IMR-90 (cell line): ENCODE data around the gene GMCL2.

ENCODE experiments used
- BHLHE40 ChIP-seq: fragments of 150-350 bp; IDR thresholded peaks from 2 replicates; pipeline ENCODE4 v1.6.1; 2016; ENCODE audit warnings: mild to moderate bottlenecking, low read depth, low read length
- CEBPB ChIP-seq: IDR thresholded peaks from 2 replicates; pipeline ENCODE4 v1.6.1; 2012; ENCODE audit warnings: low read depth, low read length, improper control_type of control experiment
- FOS ChIP-seq: fragments of 150-350 bp; IDR thresholded peaks from 2 replicates; pipeline ENCODE4 v1.6.1; 2016; ENCODE audit warnings: low read depth, low read length
- MAFK ChIP-seq: IDR thresholded peaks from 2 replicates; pipeline ENCODE4 v1.6.1; 2012; ENCODE audit warnings: low read depth, low read length, improper control_type of control experiment
- MAZ ChIP-seq: IDR thresholded peaks from 2 replicates; pipeline ENCODE4 v1.6.1; 2012; ENCODE audit warnings: low read depth, mild to moderate bottlenecking, low read length, improper control_type of control experiment, moderate library complexity, borderline replicate concordance
- MXI1 ChIP-seq: IDR thresholded peaks from 2 replicates; pipeline ENCODE4 v1.6.1; 2012; ENCODE audit warnings: low read depth, mild to moderate bottlenecking, low read length, moderate library complexity, borderline replicate concordance
- POLR2A ChIP-seq: IDR thresholded peaks from 2 replicates; pipeline ENCODE4 v1.6.1; 2012; ENCODE audit warnings: mild to moderate bottlenecking, low read depth, low read length
- RAD21 ChIP-seq: IDR thresholded peaks from 2 replicates; pipeline ENCODE4 v1.6.1; 2012; ENCODE audit warnings: low read length, improper control_type of control experiment
- RCOR1 ChIP-seq: IDR thresholded peaks from 2 replicates; pipeline ENCODE4 v1.6.1; 2012; ENCODE audit warnings: mild to moderate bottlenecking, low read length, improper control_type of control experiment; ENCODE audit not compliant: insufficient replicate concordance
- RFX5 ChIP-seq: IDR thresholded peaks from 2 replicates; pipeline ENCODE4 v1.8.0; 2012; ENCODE audit warnings: low read depth, mild to moderate bottlenecking, low read length, moderate library complexity
- SMC3 ChIP-seq: fragments of 150-350 bp; IDR thresholded peaks from 2 replicates; pipeline ENCODE4 v1.6.1; 2016; ENCODE audit warnings: low read depth, mild to moderate bottlenecking, antibody characterized with exemption, low read length, moderate library complexity
- TF ChIP-seq, protein P1 (sequence below): conservative IDR thresholded peaks from 2 replicates; pipeline ENCODE4 v1.5.1; 2012; ENCODE audit warnings: mild to moderate bottlenecking, low read depth, low read length, improper control_type of control experiment
- TF ChIP-seq, protein P2 (sequence below): fragments of 150-350 bp; IDR thresholded peaks from 2 replicates; pipeline ENCODE4 v1.6.1; 2017; ENCODE audit warnings: mild to moderate bottlenecking, antibody characterized with exemption, low read length, low read depth
- TF ChIP-seq, protein P3 (sequence below): fragments of 150-350 bp; IDR thresholded peaks from 2 replicates; pipeline ENCODE4 v1.6.1; 2016; ENCODE audit warnings: low read depth, mild to moderate bottlenecking, low read length, moderate library complexity, borderline replicate concordance

DNA sequence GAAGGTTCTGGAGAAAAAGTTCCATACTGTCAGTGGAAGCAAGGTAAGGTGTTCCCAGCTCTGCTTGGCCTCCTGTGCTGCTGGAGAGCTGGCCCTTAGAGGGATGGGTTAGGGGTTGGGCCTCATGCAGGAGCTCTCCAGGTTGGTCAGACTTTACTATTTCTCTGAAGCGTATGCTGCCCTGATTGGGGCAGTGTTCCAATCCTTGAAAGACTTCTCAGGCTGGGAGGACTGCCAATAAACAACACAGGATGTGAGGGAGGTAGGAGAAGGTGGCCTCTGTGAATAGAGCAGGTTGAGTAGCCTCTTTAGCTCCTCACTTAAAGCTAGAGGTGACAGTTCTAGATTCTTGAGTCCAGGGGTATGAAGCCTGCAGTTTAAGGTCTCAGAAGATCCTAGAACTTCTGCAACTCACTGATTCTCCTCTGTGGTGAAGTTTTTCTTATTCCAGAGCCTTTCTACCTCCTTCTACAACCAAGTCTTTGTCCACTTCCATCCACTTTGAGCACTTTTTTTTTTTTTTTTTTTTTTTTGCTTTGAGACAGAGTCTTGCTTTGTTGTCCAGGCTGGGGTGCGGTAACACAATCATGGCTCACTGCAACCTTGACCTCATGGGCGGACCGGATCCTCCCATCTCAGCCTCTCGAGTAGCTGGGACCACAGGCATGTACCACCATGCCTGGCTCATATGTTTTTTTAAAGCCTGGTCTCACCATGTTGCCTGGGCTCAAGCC lies 20.2 kb upstream of the GMCL2 start:
- TF ChIP-seq, protein P1, sequence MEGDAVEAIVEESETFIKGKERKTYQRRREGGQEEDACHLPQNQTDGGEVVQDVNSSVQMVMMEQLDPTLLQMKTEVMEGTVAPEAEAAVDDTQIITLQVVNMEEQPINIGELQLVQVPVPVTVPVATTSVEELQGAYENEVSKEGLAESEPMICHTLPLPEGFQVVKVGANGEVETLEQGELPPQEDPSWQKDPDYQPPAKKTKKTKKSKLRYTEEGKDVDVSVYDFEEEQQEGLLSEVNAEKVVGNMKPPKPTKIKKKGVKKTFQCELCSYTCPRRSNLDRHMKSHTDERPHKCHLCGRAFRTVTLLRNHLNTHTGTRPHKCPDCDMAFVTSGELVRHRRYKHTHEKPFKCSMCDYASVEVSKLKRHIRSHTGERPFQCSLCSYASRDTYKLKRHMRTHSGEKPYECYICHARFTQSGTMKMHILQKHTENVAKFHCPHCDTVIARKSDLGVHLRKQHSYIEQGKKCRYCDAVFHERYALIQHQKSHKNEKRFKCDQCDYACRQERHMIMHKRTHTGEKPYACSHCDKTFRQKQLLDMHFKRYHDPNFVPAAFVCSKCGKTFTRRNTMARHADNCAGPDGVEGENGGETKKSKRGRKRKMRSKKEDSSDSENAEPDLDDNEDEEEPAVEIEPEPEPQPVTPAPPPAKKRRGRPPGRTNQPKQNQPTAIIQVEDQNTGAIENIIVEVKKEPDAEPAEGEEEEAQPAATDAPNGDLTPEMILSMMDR, result no peak
- TF ChIP-seq BHLHE40 (no peak), POLR2A (no peak), SMC3 (no peak), FOS (no peak), MAFK (no peak), MAZ (no peak), CEBPB (no peak), MXI1 (no peak), RCOR1 (no peak), RFX5 (no peak), RAD21 (no peak)
- TF ChIP-seq, protein P2, sequence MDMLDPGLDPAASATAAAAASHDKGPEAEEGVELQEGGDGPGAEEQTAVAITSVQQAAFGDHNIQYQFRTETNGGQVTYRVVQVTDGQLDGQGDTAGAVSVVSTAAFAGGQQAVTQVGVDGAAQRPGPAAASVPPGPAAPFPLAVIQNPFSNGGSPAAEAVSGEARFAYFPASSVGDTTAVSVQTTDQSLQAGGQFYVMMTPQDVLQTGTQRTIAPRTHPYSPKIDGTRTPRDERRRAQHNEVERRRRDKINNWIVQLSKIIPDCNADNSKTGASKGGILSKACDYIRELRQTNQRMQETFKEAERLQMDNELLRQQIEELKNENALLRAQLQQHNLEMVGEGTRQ, result no peak
- TF ChIP-seq, protein P3, sequence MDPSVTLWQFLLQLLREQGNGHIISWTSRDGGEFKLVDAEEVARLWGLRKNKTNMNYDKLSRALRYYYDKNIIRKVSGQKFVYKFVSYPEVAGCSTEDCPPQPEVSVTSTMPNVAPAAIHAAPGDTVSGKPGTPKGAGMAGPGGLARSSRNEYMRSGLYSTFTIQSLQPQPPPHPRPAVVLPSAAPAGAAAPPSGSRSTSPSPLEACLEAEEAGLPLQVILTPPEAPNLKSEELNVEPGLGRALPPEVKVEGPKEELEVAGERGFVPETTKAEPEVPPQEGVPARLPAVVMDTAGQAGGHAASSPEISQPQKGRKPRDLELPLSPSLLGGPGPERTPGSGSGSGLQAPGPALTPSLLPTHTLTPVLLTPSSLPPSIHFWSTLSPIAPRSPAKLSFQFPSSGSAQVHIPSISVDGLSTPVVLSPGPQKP, result no peak
